Anterior cingulate cortex (tissue), 58 donors: ENCODE measurements around the gene ASIC2.

Experiments
- DNase-seq, 58 donors: peaks; one replicate each; lab custom pipeline; 2025; lab: John Stamatoyannopoulos, UW

Gene ASIC2

GRCh38 chr17:33292981-33293867 is at the start of gene ASIC2:
TSS of gene ASIC2 (minus strand) at chr17:33293295.
- DNase-seq, result peak in 41 of 58 donors; percentile 3 to 72 (median 40)

- DNase-seq, result no peak
Measured at GRCh38 chr17:33342025-33342424, 48.9 kb upstream of the ASIC2 start.

- DNase-seq, result no peak
Measured at GRCh38 chr17:33338242-33338641, 45.1 kb upstream of the ASIC2 start.

- no peak for DNase-seq
Measured at GRCh38 chr17:33335491-33336173, 42.5 kb upstream of the ASIC2 start.

- no peak for DNase-seq
Measured at GRCh38 chr17:33334703-33335102, 41.6 kb upstream of the ASIC2 start.

GRCh38 chr17:33330877-33331276 is 37.8 kb upstream of the ASIC2 start:
- DNase-seq, result no peak

- DNase-seq, result no peak
Measured at GRCh38 chr17:33328129-33328528, 35.0 kb upstream of the ASIC2 start.

GRCh38 chr17:33324736-33325135 is 31.6 kb upstream of the ASIC2 start:
- DNase-seq, result peak in 7 of 58 donors; percentile 0 to 25 (median 2)

- peak in 18 of 58 donors; percentile 0 to 38 (median 12) for DNase-seq
Measured at GRCh38 chr17:33322063-33322462, 29.0 kb upstream of the ASIC2 start.

- peak in 9 of 58 donors; percentile 1 to 48 (median 16) for DNase-seq
Measured at GRCh38 chr17:33318241-33318640, 25.1 kb upstream of the ASIC2 start.

- DNase-seq, result no peak
Measured at GRCh38 chr17:33316746-33317145, 23.7 kb upstream of the ASIC2 start.

GRCh38 chr17:33310296-33310695 is 17.2 kb upstream of the ASIC2 start:
- DNase-seq, result no peak

- DNase-seq, result no peak
Measured at GRCh38 chr17:33303254-33303653, 10.2 kb upstream of the ASIC2 start.

GRCh38 chr17:33302394-33302793 is 9.3 kb upstream of the ASIC2 start:
- DNase-seq, result no peak

- no peak for DNase-seq
Measured at GRCh38 chr17:33300241-33300640, 7.1 kb upstream of the ASIC2 start.

GRCh38 chr17:33299115-33299514 is 6.0 kb upstream of the ASIC2 start:
- no peak for DNase-seq

- no peak for DNase-seq
Measured at GRCh38 chr17:33297643-33298042, 4.5 kb upstream of the ASIC2 start.

- no peak for DNase-seq
Measured at GRCh38 chr17:33294994-33295393, 1.9 kb upstream of the ASIC2 start.

- peak in 17 of 58 donors; percentile 5 to 48 (median 22) for DNase-seq
Measured at GRCh38 chr17:33292201-33292980, 704 bp downstream of the ASIC2 start.

- DNase-seq, result peak in 17 of 58 donors; percentile 5 to 53 (median 26)
Measured at GRCh38 chr17:33291248-33292200, 1.6 kb downstream of the ASIC2 start.
